CD14-positive monocyte (primary cell): Measurements from ENCODE around the gene ALDH18A1. TPM values are rescaled to one million over a fixed set of nuclear protein-coding genes. Genes with fewer than 3 reads are reported as not detected.
A peak's percentile ranks its signal among the peaks of the same experiment; 100 is the strongest.

ENCODE experiments used
- DNase-seq, 3 donors: peaks; one replicate each; pipeline ENCODE4 v3.0.0-alpha.2; 2011 to 2022
- H2AFZ ChIP-seq: 2 replicates; pipeline ENCODE4 v1.6.0; 2012; ENCODE audit warnings: mild to moderate bottlenecking, low read depth, low read length, inconsistent platforms; ENCODE audit not compliant: insufficient read depth, poor library complexity, severe bottlenecking
- H3K27ac ChIP-seq, 2 donors: 1 replicate in 1 of 2; 2 replicates in 1 of 2; pipeline ENCODE4 v1.5.1; 2012 to 2013; ENCODE audit warnings: low read length in 2 of 2, control low read depth in 1 of 2, inconsistent platforms in 1 of 2, low read depth in 1 of 2, mild to moderate bottlenecking in 1 of 2
- H3K27me3 ChIP-seq, 2 donors: one replicate each; pipeline versions ENCODE4 v1.6.0 to v1.6.1; 2011 to 2013; ENCODE audit warnings: low read length in 2 of 2; ENCODE audit not compliant: control insufficient read depth in 2 of 2, insufficient read depth in 2 of 2
- H3K36me3 ChIP-seq, 2 donors: replicated peaks in 1 of 2; 1 replicate in 1 of 2; 2 replicates in 1 of 2; pipeline versions ENCODE4 v1.5.1 to v1.6.1; 2012 to 2013; ENCODE audit warnings: low read length in 2 of 2, control low read depth in 1 of 2, inconsistent platforms in 1 of 2, mild to moderate bottlenecking in 1 of 2; ENCODE audit not compliant: insufficient read depth in 2 of 2, control insufficient read depth in 1 of 2
- H3K4me1 ChIP-seq, 2 donors: 1 replicate in 1 of 2; 2 replicates in 1 of 2; pipeline versions ENCODE4 v1.5.1 to v1.6.1; 2012 to 2013; ENCODE audit warnings: low read length in 2 of 2, control low read depth in 1 of 2, inconsistent platforms in 1 of 2, mild to moderate bottlenecking in 1 of 2, moderate library complexity in 1 of 2; ENCODE audit not compliant: insufficient read depth in 2 of 2, control insufficient read depth in 1 of 2
- H3K4me2 ChIP-seq: replicated peaks from 2 replicates; pipeline ENCODE3; 2012; ENCODE audit warnings: low read length, moderate library complexity, mild to moderate bottlenecking; ENCODE audit not compliant: poor library complexity, severe bottlenecking; ENCODE audit errors: extremely low read depth
- H3K4me3 ChIP-seq, 3 experiments: fragments of 200-600 bp in 1 of 3; sonication (generic) in 1 of 3; replicated peaks in 1 of 3; 1 replicate in 2 of 3; 2 replicates in 1 of 3; pipeline ENCODE4 v1.5.1; 2011 to 2013; ENCODE audit warnings: low read length in 3 of 3, mild to moderate bottlenecking in 3 of 3, control low read depth in 2 of 3, low read depth in 2 of 3, inconsistent platforms in 1 of 3, moderate library complexity in 1 of 3
- H3K79me2 ChIP-seq: 2 replicates; pipeline ENCODE4 v1.6.0; 2012; ENCODE audit warnings: mild to moderate bottlenecking, control low read depth, inconsistent platforms, low read length, moderate library complexity; ENCODE audit not compliant: insufficient read depth
- H3K9ac ChIP-seq: 2 replicates; pipeline ENCODE4 v1.6.0; 2017; ENCODE audit warnings: low read length, mild to moderate bottlenecking; ENCODE audit not compliant: insufficient read depth, poor library complexity, severe bottlenecking
- H3K9me3 ChIP-seq, 2 donors: replicated peaks in 1 of 2; 1 replicate in 1 of 2; 2 replicates in 1 of 2; pipeline versions ENCODE4 v1.5.1 to v1.6.1; 2012 to 2013; ENCODE audit warnings: low read length in 2 of 2, control low read depth in 1 of 2; ENCODE audit not compliant: control insufficient read depth in 1 of 2, insufficient read depth in 1 of 2
- H4K20me1 ChIP-seq: 2 replicates; pipeline ENCODE4 v1.6.0; 2012; ENCODE audit warnings: mild to moderate bottlenecking, low read length, control low read depth, moderate library complexity; ENCODE audit not compliant: insufficient read depth
- H3K27ac Mint-ChIP-seq, 7 donors: one replicate each; pipeline ENCODE4 v1.8.0; 2020; ENCODE audit warnings: mild to moderate bottlenecking in 7 of 7, mixed read lengths in 7 of 7, moderate library complexity in 6 of 7, inconsistent platforms in 2 of 7
- H3K27me3 Mint-ChIP-seq, 3 donors: one replicate each; pipeline ENCODE4 v1.8.0; 2021 to 2022; ENCODE audit warnings: low read depth in 3 of 3, mild to moderate bottlenecking in 3 of 3, mixed read lengths in 3 of 3, moderate library complexity in 3 of 3, inconsistent platforms in 1 of 3
- H3K36me3 Mint-ChIP-seq, 2 donors: one replicate each; pipeline ENCODE4 v1.8.0; 2020; ENCODE audit warnings: mixed read lengths in 2 of 2, inconsistent platforms in 1 of 2, mild to moderate bottlenecking in 1 of 2
- H3K4me1 Mint-ChIP-seq: one replicate; pipeline ENCODE4 v1.8.0; 2020; ENCODE audit warnings: mild to moderate bottlenecking, mixed read lengths
- H3K4me3 Mint-ChIP-seq, 2 donors: one replicate each; pipeline ENCODE4 v1.8.0; 2020; ENCODE audit warnings: mild to moderate bottlenecking in 2 of 2, mixed read lengths in 2 of 2, moderate library complexity in 1 of 2
- H3K9me3 Mint-ChIP-seq, 7 donors: one replicate each; pipeline ENCODE4 v1.8.0; 2020 to 2022; ENCODE audit warnings: mixed read lengths in 7 of 7, mild to moderate bottlenecking in 6 of 7, moderate library complexity in 6 of 7, inconsistent platforms in 2 of 7
- CTCF ChIP-seq: fragments of 200-600 bp; IDR thresholded peaks from one replicate; pipeline ENCODE4 v1.8.0; 2022; ENCODE audit warnings: antibody characterized with exemption, mild to moderate bottlenecking
- WGBS: methylation state at CpG from one replicate; pipeline ENCODE4 v1.1.5; 2013; ENCODE audit warnings: missing lambda C conversion rate; ENCODE audit not compliant: insufficient coverage; 5-methylcytosine and 5-hydroxymethylcytosine counted together
- intact Hi-C, 2 donors: fragments of 100-400 bp; cut with micrococcal nuclease; formaldehyde crosslinking; loops; one replicate each; pipeline versions ENCODE4 v1.15.0 to v1.15.1; 2023
- polyA plus RNA-seq, 3 donors: library from polyadenylated mRNA; depleted of rRNA in 1 of 3; unstranded in 2 of 3; stranded (reverse) in 1 of 3; fragments of 300-500 nt in 2 of 3; fragments of >200 nt in 1 of 3; fragmentation: Illumina TruSeq in 2 of 3; gene quantifications; 1 replicate in 2 of 3; 2 replicates in 1 of 3; pipeline ENCODE4 v1.2.3, GENCODE V29; 2012 to 2021

Gene ALDH18A1
- polyA plus RNA-seq, 3 donors, result 1.7 to 2.6 (median 2.6) TPM

GRCh38 chr10:95618101-95618500 is 38.4 kb downstream of the ALDH18A1 start:
- Mint-ChIP-seq H3K36me3 (peaks cover 49 to 78% of the 10 kb centered on the region in 2 donors), H3K9me3 (peaks cover 0 to 3% (median 0%) of the 10 kb centered on the region in 7 donors), H3K4me1 (no peaks in the 10 kb centered on the region), H3K27me3 (peaks cover 0 to 2% (median 0%) of the 10 kb centered on the region in 3 donors), H3K4me3 (no peak overlapping the region), H3K27ac (peak overlapping the region in 1 of 7 donors; percentile 1)
- intact Hi-C loops, result no loop called here
- no peaks in the 10 kb centered on the region for H3K4me1 ChIP-seq
- H3K27me3 ChIP-seq, result no peaks in the 10 kb centered on the region
- H3K4me2 ChIP-seq, result no peak overlapping the region
- no peak overlapping the region for H3K27ac ChIP-seq
- no peak overlapping the region for H2AFZ ChIP-seq
- WGBS, result 100% methylated on average over 1 of the region's 4 CpGs
- H3K9me3 ChIP-seq, result no peaks in the 10 kb centered on the region
- no peak for DNase-seq
- peaks cover 30 to 64% of the 10 kb centered on the region in 2 donors for H3K36me3 ChIP-seq
- H3K79me2 ChIP-seq, result no peaks in the 10 kb centered on the region
- H3K4me3 ChIP-seq, result no peak overlapping the region
- no peak for TF ChIP-seq CTCF
- no peak overlapping the region for H3K9ac ChIP-seq
- H4K20me1 ChIP-seq, result no peaks in the 10 kb centered on the region

GRCh38 chr10:95616446-95616845 is 40.1 kb downstream of the ALDH18A1 start:
- no peak for TF ChIP-seq CTCF
- Mint-ChIP-seq H3K4me3 (no peak overlapping the region), H3K9me3 (peaks cover 0 to 3% (median 0%) of the 10 kb centered on the region in 7 donors), H3K27me3 (no peaks in the 10 kb centered on the region), H3K4me1 (no peaks in the 10 kb centered on the region), H3K27ac (no peak overlapping the region), H3K36me3 (peaks cover 55 to 86% of the 10 kb centered on the region in 2 donors)
- H3K4me2 ChIP-seq, result no peak overlapping the region
- H2AFZ ChIP-seq, result no peak overlapping the region
- WGBS, result no CpG with 5 or more reads among the region's 4 CpGs
- no peaks in the 10 kb centered on the region for H3K79me2 ChIP-seq
- H3K4me1 ChIP-seq, result no peaks in the 10 kb centered on the region
- no peak overlapping the region for H3K27ac ChIP-seq
- intact Hi-C loops, result no loop called here
- H3K4me3 ChIP-seq, result no peak overlapping the region
- H4K20me1 ChIP-seq, result no peaks in the 10 kb centered on the region
- H3K9ac ChIP-seq, result no peak overlapping the region
- no peaks in the 10 kb centered on the region for H3K27me3 ChIP-seq
- no peak for DNase-seq
- peaks cover 30 to 79% of the 10 kb centered on the region in 2 donors for H3K36me3 ChIP-seq
- no peaks in the 10 kb centered on the region for H3K9me3 ChIP-seq
